HG03432 (cell line): ENCODE results near the gene HNRNPM.
"Not testable (repeated sequence)": the region's sequence is repeated elsewhere in the genome, so short reads cannot be mapped to it uniquely, and the experiment has no call there.

Experiments
- ATAC-seq: cut with Tn5 transposase; IDR thresholded peaks from one replicate; pipeline ENCODE4 v1.9.1; 2021; ENCODE audit warnings: mild to moderate bottlenecking, moderate library complexity; ENCODE audit not compliant: unreplicated experiment

Gene HNRNPM

GRCh38 chr19:8423817-8424223 lies 21.0 kb upstream of the HNRNPM start:
- no peak for ATAC-seq

GRCh38 chr19:8425331-8425730 lies 19.4 kb upstream of the HNRNPM start:
- ATAC-seq: not testable (repeated sequence)

GRCh38 chr19:8426283-8426682 lies 18.5 kb upstream of the HNRNPM start:
- ATAC-seq: no peak

- ATAC-seq: no peak
These were observed 15.7 kb upstream of the HNRNPM start for GRCh38 chr19:8429044-8429443.

DNA sequence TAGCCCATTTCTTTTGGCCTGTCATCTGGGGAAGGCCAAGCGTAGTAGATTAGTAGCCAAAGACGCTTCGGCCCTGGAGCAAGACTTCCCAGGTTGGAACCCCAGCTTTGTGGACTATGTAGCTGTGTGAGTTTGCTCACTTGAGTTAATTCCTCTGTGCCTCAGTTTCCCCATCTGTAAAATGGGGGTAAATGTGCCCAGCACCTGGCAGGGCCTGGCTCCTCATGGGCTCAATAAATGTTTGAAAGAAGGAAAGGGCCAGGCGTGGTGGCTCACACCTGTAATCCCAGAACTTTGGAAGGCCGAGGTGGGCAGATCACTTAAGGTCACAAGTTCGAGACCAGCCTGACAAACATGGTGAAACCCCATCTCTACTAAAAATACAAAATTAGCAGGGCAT lies 14.9 kb upstream of the HNRNPM start:
- no peak for ATAC-seq

- no peak for ATAC-seq
These were observed 14.1 kb upstream of the HNRNPM start for GRCh38 chr19:8430650-8431049.

DNA sequence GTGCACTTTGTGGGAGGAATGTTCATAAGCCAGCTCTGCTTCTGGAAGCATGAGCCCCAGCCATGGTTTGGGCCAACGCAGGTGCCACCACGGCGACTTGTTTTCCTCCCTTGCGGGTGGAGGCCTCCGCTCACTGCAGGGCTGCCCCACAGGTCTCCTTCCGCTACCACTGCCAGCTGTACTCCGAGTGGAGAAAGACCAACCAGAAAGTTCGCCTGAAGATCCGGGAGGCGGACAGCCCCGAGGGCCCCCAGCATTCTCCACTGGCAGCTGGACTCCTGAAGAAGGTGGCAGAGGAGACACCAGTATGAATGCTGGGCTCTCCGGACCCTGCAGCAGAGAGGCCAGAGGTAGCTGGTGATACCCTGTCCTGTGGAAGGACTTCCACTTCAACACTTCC lies 6.5 kb upstream of the HNRNPM start:
- no peak for ATAC-seq

- ATAC-seq: no peak
These were observed 2.8 kb upstream of the HNRNPM start for GRCh38 chr19:8441725-8442544.

- not testable (repeated sequence) for ATAC-seq
These were observed 567 bp upstream of the HNRNPM start for GRCh38 chr19:8444140-8444676.

DNA sequence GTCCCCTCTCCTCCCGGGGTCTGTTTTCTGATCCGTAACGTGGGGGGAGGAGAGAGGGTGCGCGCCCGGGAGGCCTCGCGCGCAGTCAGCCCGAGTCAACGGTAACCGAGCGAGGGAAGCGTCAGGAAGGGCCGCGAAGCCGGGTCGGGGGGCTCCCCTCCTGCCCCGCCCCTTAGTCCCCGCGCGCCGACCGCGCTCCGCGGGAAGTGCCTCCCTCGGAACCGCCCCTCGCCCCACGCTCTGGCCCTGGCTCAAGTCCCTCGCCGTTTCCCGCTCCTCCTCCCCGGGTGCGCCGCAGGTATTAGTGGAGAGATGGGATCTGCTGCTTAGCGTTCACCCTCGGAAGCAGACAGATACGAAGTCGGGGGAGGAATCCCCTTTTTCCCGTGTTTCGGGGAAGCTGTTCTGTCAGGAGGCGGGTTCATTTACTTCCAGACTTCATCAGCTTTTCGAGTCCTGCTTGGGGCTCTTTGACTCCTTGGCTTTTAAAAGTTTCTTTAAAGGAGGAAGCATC lies 770 bp downstream of the HNRNPM start:
- peak; percentile 30 for ATAC-seq

- no peak for ATAC-seq
These were observed 1.4 kb downstream of the HNRNPM start for GRCh38 chr19:8446061-8446709.

- ATAC-seq: no peak
These were observed 5.1 kb downstream of the HNRNPM start for GRCh38 chr19:8449830-8450229.

DNA sequence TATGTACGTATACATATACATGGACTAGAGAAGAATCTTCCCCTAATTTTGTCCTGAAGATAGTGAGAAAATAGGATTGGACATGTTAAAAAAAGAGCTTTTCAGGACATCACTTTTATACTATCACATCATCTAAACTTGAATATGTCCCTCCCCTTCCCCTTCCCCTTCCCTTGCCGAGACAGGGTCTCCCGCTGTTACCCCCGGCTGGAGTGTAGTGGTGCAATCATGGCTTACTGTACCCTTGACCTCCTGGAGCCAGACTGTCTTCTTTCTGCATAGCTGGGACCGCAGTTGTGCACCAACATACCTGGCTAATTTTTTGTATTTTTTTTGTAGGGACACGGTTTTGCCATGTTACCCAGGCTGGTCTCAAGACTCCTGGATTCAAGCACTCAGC lies 6.6 kb downstream of the HNRNPM start:
- no peak for ATAC-seq

- ATAC-seq: no peak
These were observed 7.1 kb downstream of the HNRNPM start for GRCh38 chr19:8451885-8452284.

- no peak for ATAC-seq
These were observed 7.8 kb downstream of the HNRNPM start for GRCh38 chr19:8452446-8453123.

DNA sequence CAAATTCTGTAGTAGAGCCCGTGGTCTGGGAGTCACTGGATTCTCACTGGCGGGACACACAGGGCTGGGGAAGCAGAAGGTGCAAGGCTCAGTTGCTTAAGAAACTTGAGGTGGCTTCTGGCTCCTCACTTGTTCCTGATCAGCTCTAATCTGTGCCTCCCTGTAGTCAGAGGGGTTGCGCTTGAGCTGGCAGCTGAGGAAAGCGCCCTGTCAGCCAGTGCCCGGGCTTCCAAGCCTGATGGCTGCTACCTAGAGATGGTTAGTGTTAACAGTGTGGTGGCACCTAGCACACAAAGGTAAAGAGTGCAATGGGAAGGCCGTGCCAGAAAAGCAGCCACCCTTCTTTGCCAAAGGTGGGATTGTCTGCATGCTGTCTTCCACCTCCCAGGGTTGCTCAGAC lies 8.8 kb downstream of the HNRNPM start:
- ATAC-seq: no peak

- no peak for ATAC-seq
These were observed 9.4 kb downstream of the HNRNPM start for GRCh38 chr19:8454218-8454617.

- no peak for ATAC-seq
These were observed 10.2 kb downstream of the HNRNPM start for GRCh38 chr19:8455018-8455417.

- no peak for ATAC-seq
These were observed 11.3 kb downstream of the HNRNPM start for GRCh38 chr19:8456064-8456463.

DNA sequence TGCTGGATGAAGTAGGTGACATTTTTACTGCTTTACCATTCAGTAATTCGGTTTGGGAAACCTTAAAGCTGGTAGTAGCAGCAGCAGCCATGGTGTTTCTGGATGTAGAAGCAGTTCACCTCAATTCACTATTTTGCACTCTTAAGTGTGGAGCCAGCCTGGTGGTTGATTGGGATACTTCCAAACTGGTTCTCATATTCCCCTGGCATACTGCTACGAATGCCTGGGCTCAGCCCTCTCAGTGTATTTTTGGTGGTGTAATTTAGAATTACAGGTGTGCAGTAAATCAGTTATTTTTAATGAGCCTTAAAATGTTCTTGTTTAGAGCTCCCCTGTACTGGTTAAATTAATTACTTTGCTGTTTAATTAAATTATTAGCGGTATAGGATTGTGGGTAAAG lies 12.4 kb downstream of the HNRNPM start:
- ATAC-seq: no peak

- ATAC-seq: no peak
These were observed 13.1 kb downstream of the HNRNPM start for GRCh38 chr19:8457827-8458226.
